HG03066 (cell line): ENCODE results near the gene TMEM9B.
A peak's percentile ranks its signal among the peaks of the same experiment; 100 is the strongest.
"Not testable (repeated sequence)": the region's sequence is repeated elsewhere in the genome, so short reads cannot be mapped to it uniquely, and the experiment has no call there.

ENCODE experiments used
- ATAC-seq: cut with Tn5 transposase; IDR thresholded peaks from one replicate; pipeline ENCODE4 v1.9.1; 2021; ENCODE audit warnings: low read depth; ENCODE audit not compliant: unreplicated experiment

TMEM9B gene

DNA sequence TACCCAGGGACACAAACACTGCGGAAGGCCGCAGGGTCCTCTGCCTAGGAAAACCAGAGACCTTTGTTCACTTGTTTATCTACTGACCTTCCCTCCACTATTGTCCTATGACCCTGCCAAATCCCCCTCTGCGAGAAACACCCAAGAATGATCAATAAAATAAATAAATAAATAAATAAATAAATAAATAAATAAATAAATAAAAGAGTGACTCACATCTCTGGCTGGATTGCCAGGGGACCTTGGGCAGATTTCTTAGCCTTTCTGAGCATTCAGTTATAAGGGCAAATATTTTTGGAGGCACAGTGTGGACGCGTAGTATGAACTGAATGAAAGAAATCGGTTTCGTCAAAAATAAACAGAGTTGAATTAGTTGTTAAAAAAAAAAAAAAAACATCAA is 15.1 kb upstream of the TMEM9B start:
- ATAC-seq: not testable (repeated sequence)

DNA sequence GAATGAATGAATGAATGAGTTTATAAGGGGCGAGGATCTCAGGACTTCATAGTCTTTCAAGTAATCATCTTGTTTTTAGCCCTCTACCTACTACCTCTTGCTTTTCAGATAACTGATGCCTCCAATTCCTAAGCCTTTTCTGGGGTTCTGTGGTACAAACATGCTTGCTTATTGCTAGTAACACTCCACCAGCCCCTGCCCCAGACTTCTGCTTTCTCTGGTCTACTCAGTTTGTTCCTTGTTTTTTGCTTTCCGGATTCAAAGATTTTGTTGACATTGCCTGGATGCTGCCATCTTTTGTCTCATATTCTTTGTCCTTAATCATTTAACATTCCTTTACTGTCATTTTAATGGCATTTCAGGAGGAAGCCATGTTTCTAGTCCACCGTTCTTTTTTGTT is 8.9 kb upstream of the TMEM9B start:
- no peak for ATAC-seq

DNA sequence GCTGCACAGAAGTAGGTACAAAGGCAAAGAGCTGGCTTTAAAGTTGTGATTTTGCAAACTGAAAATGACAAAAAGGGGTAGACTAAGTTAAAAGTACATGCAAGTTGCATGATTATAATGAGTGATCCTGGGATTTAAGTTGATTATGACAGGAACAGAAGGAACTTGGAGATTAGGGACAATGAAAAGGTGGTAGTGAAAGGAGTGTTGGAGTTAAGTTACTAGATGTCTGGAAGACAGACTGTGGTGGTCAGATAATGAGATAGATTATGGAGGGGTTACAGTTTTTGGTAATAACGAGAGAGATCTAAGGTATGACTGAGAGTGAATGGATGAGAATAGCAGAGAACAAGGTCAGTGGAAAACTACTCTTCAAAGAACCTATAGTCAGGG is 7.7 kb upstream of the TMEM9B start:
- no peak for ATAC-seq

- ATAC-seq: no peak
Measured at GRCh38 chr11:8971196-8971923, 7.1 kb upstream of the TMEM9B start.

- no peak for ATAC-seq
Measured at GRCh38 chr11:8967184-8967583, 2.9 kb upstream of the TMEM9B start.

GRCh38 chr11:8963569-8964323 is 496 bp downstream of the TMEM9B start:
- ATAC-seq: peak; percentile 60

GRCh38 chr11:8962841-8963240 is 1.4 kb downstream of the TMEM9B start:
- ATAC-seq: no peak

GRCh38 chr11:8961401-8961800 is 2.8 kb downstream of the TMEM9B start:
- ATAC-seq: no peak

GRCh38 chr11:8959546-8960166 is 4.6 kb downstream of the TMEM9B start:
- peak; percentile 45 for ATAC-seq

DNA sequence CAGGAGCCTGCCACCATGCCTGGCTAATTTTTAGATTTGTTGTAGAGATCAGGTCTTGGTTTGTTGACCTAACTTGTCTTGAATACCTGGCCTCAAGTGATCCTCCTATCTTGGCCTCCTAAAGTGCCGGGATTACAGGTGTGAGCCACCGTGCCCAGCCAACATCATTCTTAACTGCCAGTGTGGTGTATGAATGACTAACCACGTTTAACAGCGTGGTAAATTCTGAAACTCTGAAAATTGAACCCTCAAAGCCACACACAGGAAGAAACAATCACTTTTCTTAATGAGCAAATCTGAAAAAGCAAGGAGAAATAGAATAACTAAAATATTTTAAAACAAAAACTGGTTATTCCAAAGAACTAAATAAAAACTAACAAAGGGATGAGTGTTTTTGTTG is 7.4 kb downstream of the TMEM9B start:
- no peak for ATAC-seq

DNA sequence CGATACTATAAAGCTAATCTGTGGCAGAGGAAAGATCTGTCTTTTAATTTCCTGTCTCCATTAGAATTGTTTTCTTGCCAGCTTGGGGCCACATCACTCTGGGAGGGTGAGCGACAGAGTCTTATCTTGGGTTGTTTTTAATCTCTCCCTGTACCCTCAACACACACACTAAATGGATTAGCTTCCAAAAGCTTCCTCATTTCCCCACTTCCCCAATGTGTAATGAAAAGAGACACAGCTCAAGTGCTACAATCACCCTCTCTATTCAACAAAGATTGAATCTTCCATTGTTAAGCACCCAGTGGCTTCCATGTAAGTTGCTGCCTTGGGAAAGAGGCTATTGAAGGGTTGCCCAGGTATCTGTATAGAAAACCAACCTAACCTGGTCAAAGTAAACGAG is 15.4 kb downstream of the TMEM9B start:
- ATAC-seq: no peak

DNA sequence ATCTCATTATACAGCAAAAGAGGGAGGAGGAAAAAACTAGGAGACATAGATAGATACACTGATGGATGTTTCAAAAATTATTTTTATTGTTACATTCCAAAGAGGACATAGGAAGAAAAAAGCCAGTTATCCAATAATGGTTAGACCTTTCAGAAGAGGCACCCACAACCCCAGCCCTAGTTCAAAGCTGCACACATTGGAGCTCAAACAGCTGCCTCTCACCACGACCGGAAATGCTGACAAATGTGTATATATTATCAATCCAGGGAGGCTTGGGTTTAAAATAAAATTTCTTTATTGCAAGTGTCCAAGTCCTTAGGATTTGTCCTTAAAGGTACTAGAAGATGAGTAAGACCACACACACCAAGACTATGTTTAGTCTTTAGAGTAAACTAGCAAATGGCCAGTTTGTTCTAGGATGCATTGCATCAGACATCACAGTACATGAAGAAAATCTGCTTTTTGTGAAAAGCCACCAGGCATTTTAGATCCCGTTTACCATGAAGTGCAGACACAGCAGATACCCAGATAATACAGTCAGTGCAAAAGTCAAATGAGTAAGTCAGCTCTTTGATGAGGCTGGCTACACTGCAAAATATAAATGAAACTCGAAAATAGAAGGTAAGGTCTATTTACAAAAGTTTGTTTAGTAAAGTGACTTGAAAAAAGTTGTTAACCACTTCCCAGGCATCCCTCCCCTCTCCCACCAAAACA is 16.9 kb downstream of the TMEM9B start:
- ATAC-seq: no peak

- ATAC-seq: no peak
Measured at GRCh38 chr11:8942518-8943066, 21.6 kb downstream of the TMEM9B start, which contains the start of gene ASCL3. Gene ASCL3 (minus strand): TSS chr11:8943016. CDS start chr11:8938161, 4,855 bp downstream.

DNA sequence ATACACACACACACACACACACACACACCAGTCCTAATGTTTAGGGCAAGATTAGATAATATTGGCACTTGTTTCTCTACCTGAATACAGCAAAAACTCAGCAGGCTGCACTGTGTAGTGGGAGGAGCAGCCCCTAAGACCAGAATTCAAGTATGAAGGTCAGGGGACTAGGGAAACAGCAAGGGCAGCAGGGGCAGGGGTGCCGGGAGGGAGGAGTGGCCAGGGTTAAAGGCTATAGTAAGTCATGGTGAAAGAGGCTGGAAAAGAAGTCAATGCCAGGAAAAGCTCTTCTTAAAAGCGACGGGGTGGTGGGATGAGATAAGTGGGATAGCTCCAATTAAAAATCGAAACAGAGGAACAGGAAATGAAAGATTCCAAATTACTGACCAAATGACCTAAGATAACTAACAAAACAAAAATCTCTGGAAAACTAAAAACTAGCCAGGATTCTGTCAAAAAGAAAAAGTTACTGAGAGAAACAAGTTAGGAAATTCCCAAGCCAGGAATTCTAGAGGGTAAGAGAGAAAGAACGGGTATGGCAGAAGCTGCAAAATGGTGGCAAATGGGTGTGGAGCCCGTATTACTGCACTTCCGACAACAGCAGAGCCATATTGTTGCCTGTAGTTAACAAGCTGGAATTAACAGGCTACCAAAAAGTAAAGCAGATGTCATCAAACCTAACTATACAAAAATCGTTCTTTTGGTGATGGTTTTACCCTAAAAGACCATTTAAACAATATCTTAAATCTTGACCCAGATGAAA is 22.7 kb downstream of the TMEM9B start:
- ATAC-seq: no peak

DNA sequence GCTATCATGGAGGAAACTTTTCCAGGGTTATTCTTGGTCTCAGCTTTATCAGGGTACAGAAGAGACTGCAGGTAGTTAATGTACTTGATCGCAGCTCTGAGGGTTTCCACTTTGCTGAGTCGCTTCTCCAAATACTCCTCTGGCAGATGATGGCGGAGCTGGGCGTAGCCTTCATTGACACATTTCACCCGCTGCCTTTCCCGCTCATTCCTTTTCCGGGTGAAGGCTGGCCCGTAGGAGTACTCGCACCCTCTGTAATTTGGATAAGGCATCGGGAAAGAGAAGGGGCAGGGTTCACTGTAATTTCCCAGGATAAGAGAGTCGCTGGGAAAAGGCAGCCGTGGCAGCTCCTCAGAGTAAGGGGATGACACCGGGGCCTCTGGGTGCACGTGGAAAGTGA is 26.6 kb downstream of the TMEM9B start:
- ATAC-seq: no peak

DNA sequence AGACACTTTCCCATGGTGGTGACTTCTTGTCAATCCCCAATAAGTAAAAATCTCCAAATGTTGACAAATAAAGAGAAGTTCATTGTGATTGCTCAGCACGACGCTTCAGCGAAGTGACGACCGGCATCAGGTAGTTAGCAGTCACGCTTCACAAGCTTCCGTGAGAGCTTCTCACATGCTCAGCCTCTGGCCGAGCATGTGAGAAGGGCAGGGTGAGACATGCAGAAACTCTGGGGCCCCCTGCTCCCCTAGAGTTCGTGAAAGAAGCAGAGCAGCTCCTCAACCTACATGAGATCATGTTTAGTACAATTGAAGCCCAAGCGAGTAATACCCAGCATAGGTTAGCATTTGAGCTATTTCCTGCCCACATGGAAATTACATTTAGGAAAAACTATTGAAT is 27.1 kb downstream of the TMEM9B start:
- no peak for ATAC-seq

- not testable (repeated sequence) for ATAC-seq
Measured at GRCh38 chr11:8935789-8936188, 28.5 kb downstream of the TMEM9B start.

DNA sequence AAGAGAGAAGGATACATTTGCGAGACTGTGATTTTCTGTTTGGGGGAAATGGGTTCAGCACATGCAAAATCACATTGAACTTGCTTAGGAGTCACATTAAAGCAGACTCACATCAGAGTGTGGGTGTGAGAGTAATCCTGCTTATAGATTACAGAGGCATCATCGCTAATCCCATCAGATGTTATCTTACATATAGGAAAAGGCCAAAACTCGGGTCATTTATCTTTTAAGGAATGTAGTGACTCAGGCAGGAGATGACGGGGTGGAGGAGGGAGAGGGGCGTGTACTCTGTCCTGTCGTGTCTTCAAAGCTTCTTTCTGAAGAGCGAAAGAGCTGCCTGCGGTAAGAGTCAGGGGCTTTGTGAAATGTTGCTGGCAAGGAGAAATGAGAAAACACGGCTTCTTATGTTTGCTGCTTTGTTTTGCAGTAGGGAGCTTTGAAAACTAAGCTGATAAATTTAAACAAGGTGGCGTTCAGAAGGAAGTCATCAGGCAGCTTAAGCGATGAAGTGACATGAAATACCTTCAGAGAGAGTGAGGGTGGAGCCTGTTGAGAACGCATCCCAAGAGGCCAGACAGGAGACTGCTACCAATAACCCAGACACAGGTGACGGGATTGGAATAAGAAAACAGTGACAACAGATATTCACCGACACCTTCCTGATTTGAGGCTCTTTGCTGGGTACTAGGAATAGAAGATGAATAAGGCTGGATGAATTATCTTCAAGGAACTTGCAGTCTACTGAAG is 29.3 kb downstream of the TMEM9B start:
- ATAC-seq: no peak

DNA sequence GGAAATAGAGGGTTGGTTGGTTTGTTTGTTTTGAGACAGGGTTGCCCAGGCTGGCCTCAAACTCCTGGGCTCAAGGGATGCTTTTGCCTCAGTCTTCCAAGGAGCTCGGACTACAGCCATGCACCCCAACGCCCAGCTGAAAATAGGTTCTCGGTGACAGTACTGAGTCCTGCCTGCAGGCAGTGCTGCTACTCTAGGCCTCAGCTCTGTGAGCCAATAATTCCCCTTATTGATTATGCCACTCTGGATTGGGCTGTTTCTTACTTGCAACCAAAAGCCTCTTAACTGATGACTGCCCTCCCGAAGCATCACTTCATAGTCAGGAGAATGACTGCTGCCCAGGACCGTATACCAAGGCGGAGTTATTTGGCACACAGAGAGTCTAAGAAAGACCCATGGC is 30.3 kb downstream of the TMEM9B start:
- ATAC-seq: no peak
